Activated T-cell treated with anti-CD3 and anti-CD28 coated beads for 48 hours (primary cell): ENCODE results near the gene INHA.
A peak's percentile ranks its signal among the peaks of the same experiment; 100 is the strongest.

Experiments used
- DNase-seq: peaks from one replicate; pipeline ENCODE4 v3.0.0-alpha.2; 2020; ENCODE audit warnings: low read depth

INHA gene

DNA sequence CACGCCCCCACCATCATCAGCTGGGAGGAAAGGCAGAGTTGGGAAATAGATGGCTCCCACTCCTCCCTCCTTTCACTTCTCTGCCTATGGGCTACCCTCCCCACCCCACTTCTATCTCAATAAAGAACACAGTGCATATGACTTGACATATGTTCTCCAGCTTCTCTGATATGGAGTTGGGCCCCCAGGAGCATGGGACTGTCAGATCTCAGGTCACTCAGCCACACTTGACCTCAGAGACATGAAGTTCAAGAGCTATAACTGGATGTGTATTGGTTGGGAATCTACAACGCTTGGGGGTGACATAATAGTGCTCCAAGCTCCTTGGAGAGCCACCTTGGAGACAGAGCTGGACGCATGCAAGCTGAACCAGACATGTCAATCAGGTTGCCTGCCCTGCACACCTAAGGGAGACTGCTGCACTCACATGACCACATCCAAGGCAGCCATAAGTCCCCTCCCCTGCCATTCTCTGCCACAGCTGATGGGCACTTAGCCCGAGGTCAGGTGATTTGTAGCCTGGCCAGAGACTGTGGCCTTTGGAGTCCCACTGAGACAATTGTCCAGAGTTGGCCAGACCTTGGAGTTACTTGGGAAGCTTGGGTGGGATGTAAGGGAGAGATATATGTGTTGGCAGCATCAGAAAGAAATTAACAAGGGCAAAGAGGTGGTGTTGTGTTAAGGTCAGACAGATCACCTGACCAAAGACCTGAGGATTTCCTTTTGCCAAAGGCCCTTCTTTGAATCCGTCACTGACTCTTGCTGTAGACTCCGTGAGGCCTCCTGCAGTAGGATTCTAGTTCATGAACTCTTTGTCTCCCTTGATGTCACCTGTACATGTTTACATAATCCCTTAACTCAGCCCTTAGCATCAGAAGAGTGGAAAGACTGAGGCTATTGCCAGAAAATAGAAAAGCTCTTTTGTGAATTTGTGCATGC is 3.7 kb downstream of the INHA start:
- DNase-seq = no peak

DNA sequence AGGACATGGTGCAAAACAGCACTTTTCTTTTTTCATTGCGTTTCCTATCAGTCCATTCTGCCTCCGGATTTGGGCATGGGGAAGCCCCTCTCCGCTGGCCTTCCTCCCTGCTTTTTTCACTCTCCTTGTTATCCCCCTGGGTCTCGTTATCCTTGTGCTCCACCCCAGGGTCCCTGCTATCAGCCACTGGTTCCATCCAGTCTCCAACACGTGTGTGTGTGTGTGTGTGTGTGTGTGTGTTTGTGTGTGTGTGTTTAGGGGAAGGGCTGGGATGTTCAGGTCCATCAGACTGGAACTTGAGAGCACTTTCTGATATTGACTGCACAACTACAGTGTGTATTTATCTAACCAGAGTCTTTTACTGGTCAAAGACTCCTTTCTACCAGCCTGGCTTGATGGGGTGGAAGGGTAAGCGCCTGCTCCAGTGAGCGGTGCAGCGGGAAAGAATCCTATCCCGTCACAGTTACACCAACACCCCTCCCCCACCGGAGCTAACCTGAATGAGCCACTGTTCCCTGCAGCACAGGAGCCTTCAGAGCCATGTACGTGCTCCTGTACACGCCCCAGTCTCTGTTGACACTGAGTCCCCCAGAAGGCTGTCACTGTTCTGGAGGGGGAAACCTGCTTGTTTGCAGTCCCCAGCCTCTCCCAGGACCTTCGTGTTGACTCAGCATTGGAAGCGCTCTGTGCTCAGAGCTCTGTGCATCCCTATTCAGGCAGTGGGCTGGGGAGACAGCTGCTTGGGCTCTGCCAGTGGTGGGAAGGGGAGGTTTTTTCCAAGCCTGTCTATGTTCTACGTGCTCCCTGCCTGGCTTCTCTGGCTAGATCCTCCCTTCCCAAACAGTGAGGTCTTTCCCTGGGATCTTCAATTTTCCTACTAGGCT is 4.6 kb downstream of the INHA start:
- DNase-seq = no peak

DNA sequence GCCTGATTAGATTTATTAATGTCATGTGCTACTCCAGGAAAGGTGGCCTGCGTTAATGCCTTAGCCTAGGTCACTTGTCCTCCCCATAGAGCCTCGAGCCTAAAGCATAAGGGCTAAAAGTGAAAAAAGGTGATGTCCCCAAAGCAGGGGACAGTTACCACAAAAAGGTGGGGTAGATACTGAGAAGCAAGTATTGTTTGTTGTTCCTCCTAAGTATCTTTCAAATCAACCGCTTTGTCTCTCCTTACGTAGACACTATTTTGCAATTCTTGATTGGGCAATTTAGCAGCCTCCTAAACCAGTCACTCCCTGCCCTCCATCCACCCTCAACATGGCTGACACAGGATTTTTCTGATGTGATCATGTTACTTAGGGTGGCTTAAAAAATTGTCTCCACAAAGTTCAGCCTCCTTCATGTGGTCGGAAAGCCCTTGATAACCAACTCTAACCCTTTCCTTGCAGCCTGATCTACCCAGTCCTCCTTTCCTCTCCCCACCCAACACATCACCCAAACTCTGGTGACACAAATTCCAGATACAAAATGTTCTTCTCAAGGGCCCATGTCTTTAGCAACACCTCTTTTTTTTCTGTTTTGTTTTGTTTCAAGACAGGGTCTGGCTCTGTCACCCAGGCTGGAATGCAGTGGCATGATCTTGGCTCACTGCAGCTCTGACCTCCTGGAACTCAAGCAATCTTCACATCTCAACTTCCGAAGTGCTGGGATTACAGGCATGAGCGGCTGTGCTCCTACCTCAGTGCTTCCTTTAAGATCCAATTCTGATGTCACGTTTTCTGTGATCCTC is 6.9 kb downstream of the INHA start:
- no peak for DNase-seq

DNA sequence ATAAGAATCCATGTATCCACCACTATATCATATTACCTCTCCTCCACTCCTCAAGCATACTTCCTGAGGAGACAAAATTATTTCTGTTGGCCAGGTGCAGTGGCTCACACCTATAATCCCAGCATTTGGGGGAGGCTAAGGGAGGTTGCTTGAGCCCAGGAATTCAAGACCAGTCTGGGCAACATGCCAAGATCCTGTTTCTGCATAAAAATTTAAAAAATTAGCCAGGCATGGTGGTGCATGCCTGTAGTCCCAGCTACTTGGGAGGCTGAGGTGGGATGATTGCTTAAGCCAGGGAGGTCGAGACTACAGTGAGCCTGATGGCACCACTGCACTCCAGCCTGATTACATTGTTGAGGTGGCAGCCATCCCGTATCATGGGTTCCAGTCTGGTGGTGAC is 9.2 kb downstream of the INHA start:
- no peak for DNase-seq

DNA sequence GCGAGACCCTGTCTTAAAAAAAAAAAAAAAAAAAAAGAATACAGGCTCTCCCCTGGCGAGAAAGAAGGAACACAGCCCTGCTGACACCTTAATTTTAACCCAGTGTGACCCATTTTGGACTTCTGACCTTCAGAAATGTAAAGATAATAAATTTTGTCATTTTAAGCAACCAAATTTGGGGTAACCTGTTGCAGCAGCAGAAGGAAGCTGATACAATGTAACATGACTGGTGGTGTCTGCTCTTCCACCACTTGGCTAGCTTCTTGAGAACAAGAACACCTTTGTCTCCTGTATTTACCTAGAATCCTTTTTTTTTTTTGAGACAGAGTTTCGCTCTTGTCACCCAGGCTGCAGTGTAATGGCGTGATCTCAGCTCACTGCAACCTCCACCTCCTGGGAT is 19.0 kb downstream of the INHA start:
- DNase-seq = no peak

DNA sequence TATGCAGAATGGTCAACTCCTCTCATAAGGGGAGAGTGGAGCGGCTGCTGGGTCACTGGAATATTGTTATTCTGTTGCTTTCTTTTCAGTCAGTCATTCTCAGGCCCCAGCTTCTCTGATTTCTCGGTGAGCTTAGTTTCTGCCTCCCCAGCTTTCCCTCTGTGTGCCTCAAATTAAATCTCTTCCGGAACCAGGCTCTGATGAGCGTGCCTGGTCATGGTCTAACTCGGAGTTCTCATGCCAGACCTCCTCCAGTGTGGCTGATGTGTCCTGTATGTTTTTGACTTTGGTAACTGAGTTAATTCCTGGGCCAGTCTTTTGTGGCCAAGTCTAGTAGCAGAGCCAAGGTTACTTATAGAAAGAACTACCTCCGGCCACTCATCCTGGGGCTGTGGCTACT is 20.6 kb downstream of the INHA start:
- no peak for DNase-seq

DNA sequence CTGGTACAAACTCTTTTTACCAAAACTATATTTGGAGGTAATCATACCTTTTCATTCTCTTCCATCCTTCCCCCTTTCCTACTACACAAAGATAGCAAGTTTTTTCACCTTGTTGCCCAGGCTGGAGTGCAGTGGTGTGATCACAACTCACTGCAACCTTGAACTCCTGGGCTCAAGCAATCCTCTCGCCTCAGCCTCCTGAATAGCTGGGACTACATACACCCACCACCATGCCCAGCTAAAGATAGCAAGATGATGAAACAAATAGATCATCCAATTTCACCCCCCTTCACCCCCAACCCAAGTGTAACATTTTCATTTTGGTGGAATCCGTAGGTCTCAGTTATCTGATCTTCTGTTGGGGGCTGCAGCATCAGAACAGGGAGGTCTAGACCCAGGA is 21.0 kb downstream of the INHA start:
- no peak for DNase-seq

DNA sequence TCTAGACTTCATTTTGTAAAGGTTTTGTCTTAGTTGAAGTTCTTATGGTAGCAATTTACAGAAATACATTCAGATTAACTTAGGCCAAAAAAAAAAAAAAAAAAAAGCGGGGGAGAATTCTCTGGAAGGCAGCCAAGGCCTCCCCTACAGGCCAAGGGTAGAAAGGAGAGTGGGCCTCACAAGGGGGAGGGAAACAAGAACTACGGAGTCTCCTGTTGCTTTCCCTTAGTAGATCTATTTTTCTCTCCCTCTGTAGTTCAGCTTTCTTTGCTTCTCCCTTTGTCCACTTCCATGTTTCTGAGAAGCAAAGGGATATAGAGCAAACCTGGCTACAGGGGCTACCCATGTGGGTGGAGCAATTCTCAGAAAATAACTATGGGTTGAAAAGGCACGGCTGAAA is 23.1 kb downstream of the INHA start:
- DNase-seq = no peak

DNA sequence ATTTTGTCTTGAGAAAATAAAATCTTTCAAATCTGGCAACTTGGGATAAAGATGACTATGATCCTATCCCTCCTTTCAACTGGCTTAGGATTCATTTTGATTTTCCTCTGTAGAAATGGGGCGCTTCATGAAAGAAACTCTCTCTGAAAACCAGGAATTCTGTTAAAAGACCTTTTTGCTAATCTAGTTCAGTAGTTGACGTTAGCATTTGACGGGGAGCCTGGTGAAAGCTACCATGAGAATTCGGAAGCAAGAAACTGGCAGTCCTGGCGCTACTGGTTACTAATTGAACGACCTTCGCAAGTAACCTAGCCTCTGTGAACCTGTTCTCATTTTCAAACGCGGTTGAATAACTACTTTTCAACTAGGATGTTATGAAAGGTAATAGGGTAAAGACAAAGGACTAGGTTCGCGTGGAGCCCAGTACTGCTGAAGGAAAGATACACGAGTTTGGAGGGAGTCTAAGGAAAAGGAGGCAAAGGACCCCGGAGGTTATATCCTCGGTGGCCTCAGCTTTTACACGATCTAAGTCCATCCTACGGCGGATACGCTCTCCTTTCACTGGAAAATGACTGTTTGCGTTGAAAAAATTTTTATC is 24.9 kb downstream of the INHA start:
- no peak for DNase-seq

DNA sequence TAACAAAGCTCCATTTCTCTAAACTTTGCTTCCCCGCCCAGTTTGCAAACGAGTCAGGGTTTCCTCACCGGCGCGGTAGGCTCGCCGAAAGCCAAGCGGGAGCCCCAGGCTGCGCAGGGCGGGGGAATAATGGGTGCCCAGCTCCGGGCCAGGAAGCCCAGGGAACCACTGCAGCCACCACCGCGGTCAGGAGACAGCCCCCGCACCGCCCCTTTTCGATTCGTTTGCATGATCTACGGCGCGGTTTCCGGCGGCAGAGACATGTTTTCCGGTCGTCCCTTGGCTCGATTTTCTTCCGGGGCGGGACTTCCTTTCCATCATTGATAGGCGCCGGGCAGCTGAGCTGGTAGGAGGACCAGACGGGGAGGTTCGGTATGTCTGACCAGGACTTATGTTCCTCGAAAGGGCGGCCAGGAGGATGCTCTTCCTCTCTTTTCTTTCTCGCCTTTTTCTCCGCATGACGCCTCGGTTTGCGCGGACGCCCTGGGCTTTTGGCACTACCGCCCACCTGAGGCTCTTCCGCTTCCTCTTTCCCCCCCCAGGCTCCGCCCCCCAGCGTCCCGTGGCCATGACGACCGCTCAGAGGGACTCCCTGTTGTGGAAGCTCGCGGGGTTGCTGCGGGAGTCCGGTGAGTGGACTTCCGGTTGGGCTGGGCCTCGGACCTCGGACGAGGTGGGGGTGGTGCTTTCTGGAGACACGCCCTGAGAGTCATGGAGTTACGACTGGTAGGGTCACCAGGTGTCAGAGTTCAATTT is 25.6 kb downstream of the INHA start, which contains the start of gene STK11IP:
Gene STK11IP, plus strand, starts transcription at position 306 of the 756 bp plus-strand sequence. Its CDS starts 263 bp downstream, at position 569.
- peak; percentile 86 for DNase-seq

DNA sequence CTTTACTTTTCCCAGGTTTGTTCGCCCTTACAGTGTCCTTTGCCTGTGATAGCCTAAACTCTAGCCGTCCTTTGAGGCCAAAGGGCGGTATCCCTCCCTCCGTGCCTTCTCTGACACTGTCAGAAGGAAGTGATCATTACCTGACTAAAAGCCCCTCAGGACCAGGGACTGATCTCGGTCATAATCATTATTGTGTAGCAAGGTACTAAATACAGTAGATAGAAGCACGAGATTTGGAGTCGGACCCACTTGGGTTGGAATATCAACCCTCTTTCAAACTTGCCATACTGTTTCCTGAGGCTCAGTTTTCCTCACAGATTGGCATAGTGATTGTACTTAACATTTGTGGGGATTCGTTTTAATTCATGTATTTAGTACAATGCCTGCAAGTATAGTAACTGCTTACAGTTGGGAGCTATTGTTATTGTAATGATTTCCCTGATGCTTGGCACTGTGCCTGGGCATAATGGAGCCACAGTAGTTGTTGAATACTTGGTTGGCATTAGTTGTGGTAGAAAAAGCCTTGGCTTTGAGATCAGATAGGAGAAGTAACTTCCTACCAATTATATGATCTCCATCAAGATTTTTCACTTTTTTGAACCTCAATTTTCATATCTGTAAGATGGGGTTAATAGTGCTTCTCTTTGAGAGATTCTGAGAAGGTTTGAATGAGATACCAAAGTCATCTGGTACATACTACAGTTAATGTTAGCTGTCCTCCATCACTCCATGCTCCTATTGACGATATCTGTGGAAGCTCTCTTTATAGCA is 26.4 kb downstream of the INHA start:
- DNase-seq = no peak

DNA sequence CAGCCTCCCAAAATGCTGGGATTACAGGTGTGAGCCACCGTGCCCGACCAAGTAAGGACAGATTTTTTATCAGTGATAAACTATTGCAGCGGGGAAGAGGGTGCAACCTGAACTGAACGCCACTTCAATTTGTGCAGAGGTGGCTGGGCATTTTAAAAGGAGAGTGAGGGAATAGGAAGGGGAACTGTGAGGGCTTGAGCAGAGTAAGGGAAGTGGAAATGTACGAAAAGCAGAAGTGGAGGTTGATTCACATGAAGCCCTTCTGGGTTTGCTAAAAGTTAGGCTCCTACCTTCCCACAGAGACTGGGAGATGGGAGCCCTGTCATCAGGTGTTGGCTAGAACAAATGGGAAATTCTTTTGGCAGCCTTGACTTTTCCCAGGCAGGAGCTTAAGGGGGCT is 31.7 kb downstream of the INHA start:
- DNase-seq = no peak

DNA sequence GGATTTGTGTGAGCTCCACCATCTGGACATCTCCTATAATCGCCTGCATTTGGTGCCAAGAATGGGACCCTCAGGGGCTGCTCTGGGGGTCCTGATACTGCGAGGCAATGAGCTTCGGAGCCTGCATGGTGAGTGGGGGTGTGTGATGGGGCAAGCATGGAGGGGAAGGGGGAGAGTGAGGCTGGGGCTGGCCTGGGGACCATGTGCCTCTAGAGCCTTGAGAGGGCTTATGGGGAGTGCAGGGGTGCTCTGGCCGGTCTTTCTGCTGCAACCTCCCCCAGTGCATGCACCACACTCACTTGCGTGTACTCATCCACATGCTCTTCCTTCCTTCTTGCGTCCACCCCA is 33.5 kb downstream of the INHA start:
- DNase-seq = no peak

DNA sequence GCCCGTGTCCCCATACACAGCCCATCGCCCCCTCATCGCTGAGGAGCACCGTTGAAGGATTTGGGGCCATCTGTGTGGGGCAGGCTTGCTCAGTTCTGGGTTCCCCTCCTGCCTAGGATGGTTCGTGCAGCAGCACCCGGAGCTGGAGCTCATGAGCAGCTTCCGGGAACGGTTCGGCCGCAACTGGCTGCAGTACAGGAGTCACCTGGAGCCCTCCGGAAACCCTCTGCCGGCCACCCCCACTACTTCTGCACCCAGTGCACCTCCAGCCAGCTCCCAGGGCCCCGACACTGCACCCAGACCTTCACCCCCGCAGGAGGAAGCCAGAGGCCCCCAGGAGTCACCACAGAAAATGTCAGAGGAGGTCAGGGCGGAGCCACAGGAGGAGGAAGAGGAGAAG is 35.8 kb downstream of the INHA start:
- no peak for DNase-seq

DNA sequence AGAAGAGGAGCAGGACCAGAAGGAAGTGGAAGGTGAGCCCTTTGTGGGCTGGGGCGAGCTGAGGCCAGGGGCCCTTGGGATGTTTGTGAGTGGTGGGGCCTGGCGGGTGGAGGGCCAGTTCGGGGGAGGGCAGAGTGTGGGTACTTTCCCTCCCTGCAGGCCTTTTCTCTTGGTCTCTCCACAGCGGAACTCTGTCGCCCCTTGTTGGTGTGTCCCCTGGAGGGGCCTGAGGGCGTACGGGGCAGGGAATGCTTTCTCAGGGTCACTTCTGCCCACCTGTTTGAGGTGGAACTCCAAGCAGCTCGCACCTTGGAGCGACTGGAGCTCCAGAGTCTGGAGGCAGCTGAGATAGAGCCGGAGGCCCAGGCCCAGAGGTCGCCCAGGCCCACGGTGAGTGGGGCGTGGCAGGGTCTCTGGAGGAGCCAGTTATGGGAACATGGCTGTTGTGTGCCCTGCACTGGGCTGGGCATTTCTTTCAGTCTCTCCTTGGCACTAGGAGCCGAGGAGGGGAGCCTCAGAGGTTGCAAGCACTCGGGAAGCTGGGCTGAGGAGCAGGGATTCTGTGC is 36.4 kb downstream of the INHA start:
- DNase-seq = no peak

DNA sequence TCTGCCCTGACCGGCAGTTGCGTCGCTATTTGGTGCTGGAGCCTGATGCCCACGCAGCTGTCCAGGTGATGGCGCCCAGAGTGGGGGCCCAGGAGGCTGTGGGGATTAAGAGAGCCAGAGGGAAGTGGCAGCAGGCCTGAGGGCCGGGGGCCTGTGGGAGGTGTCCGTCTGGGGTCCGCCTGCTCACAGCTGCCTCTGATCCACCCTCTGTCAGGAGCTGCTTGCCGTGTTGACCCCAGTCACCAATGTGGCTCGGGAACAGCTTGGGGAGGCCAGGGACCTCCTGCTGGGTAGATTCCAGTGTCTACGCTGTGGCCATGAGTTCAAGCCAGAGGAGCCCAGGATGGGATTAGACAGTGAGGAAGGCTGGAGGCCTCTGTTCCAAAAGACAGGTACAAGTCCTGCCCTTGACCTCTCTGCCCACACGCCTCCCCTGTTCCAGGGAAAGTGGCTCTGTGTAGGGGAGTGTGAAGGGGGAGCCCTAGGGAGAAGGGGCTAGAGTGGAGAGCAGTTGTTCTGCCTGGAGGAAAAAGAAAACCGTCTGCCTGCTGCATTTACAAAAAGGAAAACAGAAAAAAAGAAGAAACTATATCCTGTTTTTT is 37.1 kb downstream of the INHA start:
- no peak for DNase-seq

DNA sequence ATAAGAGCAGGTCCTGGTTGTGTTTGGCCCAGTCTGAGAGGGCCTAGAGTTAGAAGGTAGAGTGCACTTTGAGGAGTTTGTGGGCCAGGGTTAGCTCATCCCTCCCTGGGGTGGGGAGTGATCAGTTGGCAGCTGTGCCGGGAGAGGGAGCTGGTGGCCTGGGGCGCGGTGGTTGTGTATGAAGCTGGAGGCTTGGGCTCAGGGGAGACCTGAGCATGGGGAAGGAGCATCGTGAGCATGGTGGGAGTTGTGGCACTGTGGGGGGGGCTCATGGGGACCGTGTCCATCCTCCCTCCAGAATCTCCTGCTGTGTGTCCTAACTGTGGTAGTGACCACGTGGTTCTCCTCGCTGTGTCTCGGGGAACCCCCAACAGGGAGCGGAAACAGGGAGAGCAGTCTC is 39.2 kb downstream of the INHA start:
- DNase-seq = no peak

DNA sequence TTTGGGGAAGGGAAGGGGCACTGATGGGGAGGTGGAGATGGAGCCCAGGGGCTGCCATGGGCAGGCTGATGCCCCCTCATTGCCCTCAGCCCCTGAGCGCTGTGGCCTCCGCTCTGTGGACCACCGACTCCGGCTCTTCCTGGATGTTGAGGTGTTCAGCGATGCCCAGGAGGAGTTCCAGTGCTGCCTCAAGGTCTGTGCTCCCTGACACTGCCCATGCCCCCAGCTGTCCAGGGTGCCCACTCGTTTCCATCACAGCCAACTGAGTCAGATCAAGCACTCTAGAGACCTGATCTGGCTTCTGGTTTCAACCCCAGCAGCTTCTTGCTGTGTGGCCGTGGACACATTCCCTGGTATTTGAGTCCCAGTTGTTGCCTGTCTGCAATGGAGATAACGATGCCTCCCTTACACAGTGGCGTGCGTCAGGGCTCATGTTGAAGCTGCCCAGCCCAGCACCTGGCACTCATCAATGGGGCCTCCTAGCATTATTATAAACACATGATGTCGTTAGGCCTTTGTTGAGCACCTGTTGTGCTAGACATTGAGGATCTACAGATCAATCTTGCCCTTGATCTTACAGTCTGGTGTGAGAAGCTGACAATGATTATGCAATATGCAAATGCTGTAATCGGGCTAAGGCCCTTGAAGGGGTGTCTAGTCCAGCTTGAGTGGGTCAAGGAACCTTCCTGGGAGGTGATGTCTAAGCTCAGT is 39.9 kb downstream of the INHA start:
- no peak for DNase-seq
